Left renal cortex interstitium (tissue), 4 donors: ENCODE data around the gene ORM1. TPM values are rescaled to one million over a fixed set of nuclear protein-coding genes. Genes with fewer than 3 reads are reported as not detected.

ENCODE experiments used
- DNase-seq, 4 donors: peaks; one replicate each; pipeline ENCODE4 v3.0.0-alpha.2; 2013; ENCODE audit warnings: low read depth in 4 of 4, low spot score in 2 of 4, missing footprints in 1 of 4
- polyA plus RNA-seq, 4 donors: library from polyadenylated mRNA; unstranded; fragments of 120-200 nt; gene quantifications; one replicate each; pipeline ENCODE4 v1.2.1, GENCODE V29; 2013; ENCODE audit not compliant: insufficient read length in 4 of 4

ORM1 gene
- polyA plus RNA-seq, 4 donors, result 0.25 to 2.3 (median 0.25) TPM; not detected in 1

- no peak for DNase-seq
These were observed 38.6 kb downstream of the ORM1 start for GRCh38 chr9:114361542-114361941.

DNA sequence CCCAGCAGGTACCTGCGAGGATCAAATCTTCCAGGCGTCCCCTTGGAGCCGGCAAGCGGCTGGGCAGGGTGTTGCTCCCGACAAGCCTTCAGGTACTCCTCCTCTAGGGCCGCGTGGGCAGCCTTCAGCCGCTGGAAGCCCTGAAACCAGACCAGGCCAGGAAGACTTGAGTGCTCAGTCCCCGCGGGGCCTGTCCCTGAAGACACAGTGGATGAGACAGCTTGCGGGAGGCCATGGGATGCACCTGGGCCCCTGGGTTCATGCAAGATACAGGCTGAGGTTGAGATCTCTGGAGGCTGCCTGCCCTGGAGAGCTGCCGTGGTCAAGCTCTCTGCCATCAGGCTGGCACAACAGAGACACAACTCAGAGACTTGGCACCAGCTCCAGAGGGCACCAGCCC lies 39.5 kb downstream of the ORM1 start:
- DNase-seq, result no peak

GRCh38 chr9:114363424-114363823 lies 40.5 kb downstream of the ORM1 start:
- no peak for DNase-seq

- DNase-seq, result no peak
These were observed 41.5 kb downstream of the ORM1 start for GRCh38 chr9:114364134-114365041.

GRCh38 chr9:114365194-114365593 lies 42.3 kb downstream of the ORM1 start:
- no peak for DNase-seq

GRCh38 chr9:114366334-114367128 lies 43.6 kb downstream of the ORM1 start:
- no peak for DNase-seq

DNA sequence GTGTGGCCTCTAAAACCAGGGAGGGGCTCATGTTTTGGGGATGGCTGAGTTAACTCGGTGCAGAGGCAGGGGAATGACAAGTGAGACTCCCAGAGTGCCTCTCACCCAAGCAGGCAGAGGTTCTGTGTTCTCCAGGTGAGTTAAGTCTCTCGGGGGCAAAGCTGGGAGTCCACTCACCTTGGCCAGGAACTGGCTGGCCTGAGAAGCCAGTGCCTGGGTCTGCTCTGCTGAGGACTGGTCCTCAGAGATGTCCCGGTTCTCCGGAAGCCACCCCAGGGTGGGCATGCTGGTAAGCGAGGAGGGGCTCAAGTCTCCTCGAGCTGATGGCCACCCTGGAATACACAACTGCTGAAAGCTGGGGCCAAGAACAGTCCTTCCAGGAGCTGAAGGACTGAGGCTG lies 44.5 kb downstream of the ORM1 start:
- DNase-seq, result no peak

GRCh38 chr9:114367772-114368569 lies 45.1 kb downstream of the ORM1 start:
- no peak for DNase-seq

GRCh38 chr9:114369216-114370130 lies 46.6 kb downstream of the ORM1 start:
- no peak for DNase-seq

GRCh38 chr9:114370251-114370967 lies 47.5 kb downstream of the ORM1 start:
- no peak for DNase-seq

- no peak for DNase-seq
These were observed 48.0 kb downstream of the ORM1 start for GRCh38 chr9:114370968-114371320.

DNA sequence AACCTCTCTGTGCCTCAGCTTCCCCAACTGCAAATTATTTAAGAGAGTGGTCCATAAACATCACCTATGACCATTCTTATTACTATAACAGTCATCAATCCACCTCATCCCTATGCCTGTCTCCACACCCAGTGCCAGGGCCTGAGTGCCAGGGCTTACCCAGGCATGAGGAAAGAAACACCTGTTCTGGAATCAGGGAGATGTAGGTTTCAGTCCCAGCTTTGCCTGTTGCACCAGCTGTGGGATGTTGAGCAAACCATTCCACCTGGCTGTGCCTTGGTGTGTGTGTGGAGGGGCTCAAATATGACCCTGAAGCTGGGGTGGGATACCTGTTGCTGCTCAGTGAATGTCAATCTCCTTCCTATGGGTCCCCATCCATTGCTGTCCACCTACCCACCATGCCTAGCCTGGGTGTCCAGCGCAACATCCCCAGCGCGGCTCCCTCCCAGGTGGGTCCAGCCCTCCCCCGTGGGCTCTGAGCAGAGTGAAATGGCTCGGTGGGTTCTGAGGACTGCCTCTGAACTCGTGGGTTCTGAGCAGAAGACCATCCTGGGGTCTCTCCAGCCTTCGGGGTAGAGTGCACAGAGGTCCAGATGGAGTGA lies 48.5 kb downstream of the ORM1 start:
- no peak for DNase-seq

DNA sequence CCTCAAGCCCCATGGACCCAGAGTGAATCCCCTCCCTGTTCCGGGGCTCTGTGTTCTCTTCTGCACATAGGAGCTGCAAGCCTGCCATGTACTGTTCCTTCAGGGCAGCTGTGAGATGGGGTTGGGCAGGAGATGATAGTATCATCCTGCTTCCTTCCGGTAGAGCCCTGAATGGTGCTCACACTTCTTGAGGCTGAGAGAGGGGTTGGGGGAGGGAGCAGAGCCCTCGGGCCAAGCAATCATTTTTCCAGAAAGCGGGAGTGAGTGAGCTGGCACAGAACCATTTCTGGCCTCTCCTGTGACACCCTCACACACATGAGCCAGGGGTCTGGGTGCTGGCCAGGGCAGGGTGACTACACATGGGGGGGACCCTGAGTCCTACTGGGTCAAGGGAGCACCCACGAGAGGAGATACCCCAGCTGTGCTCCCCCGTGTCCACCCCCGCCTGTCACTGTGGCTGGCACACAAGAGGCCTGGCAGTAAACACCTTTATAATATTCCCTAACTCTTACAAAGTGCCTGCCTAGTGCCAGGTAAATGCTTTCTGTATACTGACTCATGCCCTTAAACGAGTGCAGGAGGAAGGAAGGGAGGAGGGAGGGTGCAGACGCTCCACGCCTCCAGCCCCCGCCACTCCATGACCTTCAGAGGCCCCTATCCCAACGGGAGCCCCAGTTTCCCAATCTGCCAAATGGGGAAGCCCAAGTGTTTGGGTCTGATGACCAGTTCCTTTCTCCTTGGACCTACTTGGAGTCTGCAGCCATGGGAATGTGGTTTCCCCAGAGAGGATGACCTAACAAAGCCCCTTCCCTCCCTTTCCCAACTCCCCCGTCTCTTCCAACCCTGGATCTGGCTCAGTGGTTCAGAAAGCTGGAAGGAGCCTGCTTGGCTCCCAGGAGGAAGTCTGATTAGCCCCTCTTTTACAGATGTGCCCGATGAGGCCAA lies 49.3 kb downstream of the ORM1 start:
- DNase-seq, result no peak

GRCh38 chr9:114372921-114373448 lies 50.1 kb downstream of the ORM1 start:
- no peak for DNase-seq

DNA sequence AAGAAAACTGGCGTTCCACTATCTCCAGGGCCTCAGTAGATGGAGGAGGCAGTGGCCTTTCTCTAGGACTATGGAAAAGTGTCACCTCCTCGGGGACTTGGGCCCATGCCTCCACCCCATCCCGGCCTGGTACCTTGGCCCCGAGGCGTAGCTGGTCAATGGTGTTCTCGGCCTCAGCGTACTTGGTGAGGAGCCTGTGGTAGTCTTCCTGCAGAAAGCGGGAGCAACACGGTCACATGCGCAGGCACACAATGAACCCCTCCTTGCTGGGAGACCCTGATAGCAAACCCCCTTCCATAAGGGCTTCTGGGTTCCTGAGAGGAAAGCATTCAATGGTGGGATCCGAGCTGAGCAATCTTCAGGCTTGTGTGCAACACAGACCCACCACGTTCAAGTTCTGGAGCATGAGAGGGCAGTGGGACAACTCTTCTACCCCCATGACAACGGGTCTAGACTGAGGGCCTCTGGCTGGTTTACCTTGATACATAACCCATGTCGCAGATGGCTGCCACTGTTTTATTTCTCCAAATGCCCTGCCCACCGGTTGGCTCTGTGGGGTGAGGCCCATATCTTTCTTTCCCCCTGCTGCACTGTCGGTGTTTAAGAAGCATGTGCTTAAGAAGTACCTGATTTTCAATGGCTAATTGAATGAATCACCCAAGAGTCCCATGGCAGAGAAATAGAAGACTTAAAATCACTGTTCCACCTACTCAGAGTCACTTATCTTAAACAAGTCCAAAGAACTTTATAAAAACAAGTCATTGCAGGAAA lies 51.2 kb downstream of the ORM1 start:
- DNase-seq, result no peak

DNA sequence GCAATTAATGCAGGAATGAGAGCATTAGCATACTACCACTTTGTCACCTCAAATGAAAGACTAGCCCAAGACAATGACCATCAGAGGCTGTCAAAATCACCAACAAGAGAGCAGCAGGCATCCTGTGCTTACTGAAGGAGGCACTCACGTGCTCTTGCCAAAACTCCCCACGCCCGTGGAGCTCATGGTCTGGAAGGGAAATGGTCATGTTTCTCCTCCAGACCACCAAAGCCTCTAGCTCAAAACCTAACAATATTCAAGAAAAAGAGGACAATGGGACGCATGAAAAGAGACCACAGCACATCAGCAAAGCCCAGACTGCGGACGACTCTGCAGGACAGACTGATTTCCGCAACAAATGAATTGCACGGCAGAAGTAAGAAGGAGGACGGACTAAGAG lies 52.0 kb downstream of the ORM1 start:
- DNase-seq, result no peak
